ENCODE data around the gene TLCD3B.
A peak's percentile ranks its signal among the peaks of the same experiment; 100 is the strongest.

TLCD3B gene

DNA sequence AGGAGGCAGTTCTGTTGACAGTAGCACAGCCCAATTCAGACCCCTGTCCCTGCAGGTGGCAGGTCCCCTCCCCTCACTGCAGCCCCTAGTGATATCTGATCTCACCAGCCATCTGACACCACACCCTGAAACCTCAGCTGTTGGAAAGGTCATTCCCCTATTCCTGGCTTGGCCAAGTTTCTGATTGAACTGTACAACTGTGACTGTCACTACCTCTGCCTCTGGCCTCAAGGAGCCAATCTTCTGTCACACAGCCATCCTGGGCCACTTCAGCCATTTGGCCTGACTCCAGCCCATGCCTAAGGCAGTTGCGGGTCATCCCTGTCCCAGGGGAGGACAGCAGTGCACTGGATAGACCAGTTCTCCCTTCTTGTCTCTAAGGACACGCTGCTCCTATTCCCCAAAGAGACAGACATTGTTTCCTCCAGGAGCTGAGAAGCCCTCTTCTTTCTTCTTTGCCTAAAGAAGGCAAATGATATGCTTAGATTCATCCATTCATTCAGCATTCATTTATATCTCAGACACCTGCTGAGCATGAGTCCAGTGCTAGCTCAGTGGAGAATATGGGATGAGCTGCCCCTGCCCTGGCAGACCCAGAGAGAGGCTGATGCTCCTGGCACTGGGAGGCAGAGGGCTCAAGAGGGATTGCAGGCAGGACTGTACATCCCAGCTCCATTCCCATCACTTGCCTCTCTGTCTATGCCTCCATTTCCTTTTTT is 29.9 kb upstream of the TLCD3B start:
- no peak overlapping the region for H3K27ac ChIP-seq (ENCODE audit: low read length, poor library complexity, severe bottlenecking)
- no peak overlapping the region for H3K4me3 ChIP-seq (ENCODE audit: insufficient read depth in 1 of 2, low read depth in 1 of 2, low read length in 2 of 2)
- no peak overlapping the region for H2BK120ac ChIP-seq (ENCODE audit: low read depth, low read length)
- no peak overlapping the region for H2AFZ ChIP-seq (ENCODE audit: low read depth, low read length)
- H3K36me3 ChIP-seq (ENCODE audit: control insufficient read depth in 1 of 2, insufficient read depth in 2 of 2, low read depth in 1 of 2, low read length in 2 of 2): peaks cover 16 to 23% of the 10 kb centered on the region in 2 experiments
- no peak for DNase-seq
- no peaks in the 10 kb centered on the region for H3K9me3 ChIP-seq (ENCODE audit: control insufficient read depth, low read length)
- no peaks in the 10 kb centered on the region for H3K27me3 ChIP-seq (ENCODE audit: control insufficient read depth in 1 of 2, insufficient read depth in 1 of 2, low read length in 2 of 2)
- H3K18ac ChIP-seq (ENCODE audit: low read depth in 1 of 2, low read length in 2 of 2): no peak overlapping the region
- H3K14ac ChIP-seq (ENCODE audit: low read length in 2 of 2): no peak overlapping the region
- H3K9ac ChIP-seq (ENCODE audit: low read length): no peak overlapping the region
- peaks cover 3% of the 10 kb centered on the region for H3K79me1 ChIP-seq (replicated peaks; ENCODE audit: low read length, poor library complexity, severe bottlenecking)
- peak overlapping the region; percentile 18 for H4K91ac ChIP-seq (ENCODE audit: low read length)
- no peak overlapping the region for H3K4ac ChIP-seq (ENCODE audit: low read depth in 1 of 2, low read length in 2 of 2)
- peaks cover 8% of the 10 kb centered on the region for H3K4me1 ChIP-seq (ENCODE audit: control insufficient read depth, insufficient read depth, low read depth, low read length)
- H2BK5ac ChIP-seq (ENCODE audit: low read depth, low read length, poor library complexity, severe bottlenecking): no peak overlapping the region
- H3K4me2 ChIP-seq (ENCODE audit: low read length, poor library complexity, severe bottlenecking): no peak overlapping the region
- no peak overlapping the region for H4K8ac ChIP-seq (ENCODE audit: low read length)
- no peak overlapping the region for H2BK15ac ChIP-seq (ENCODE audit: low read depth, poor library complexity, severe bottlenecking)
- H2BK12ac ChIP-seq (ENCODE audit: low read length in 2 of 2): peak overlapping the region in 1 of 2 experiments; percentile 63
- H2AK5ac ChIP-seq (ENCODE audit: low read length, severe bottlenecking): no peak overlapping the region
- H3K23ac ChIP-seq (ENCODE audit: low read length in 2 of 2): no peak overlapping the region
- WGBS: 92% methylated on average over 2 of the region's 2 CpGs

DNA sequence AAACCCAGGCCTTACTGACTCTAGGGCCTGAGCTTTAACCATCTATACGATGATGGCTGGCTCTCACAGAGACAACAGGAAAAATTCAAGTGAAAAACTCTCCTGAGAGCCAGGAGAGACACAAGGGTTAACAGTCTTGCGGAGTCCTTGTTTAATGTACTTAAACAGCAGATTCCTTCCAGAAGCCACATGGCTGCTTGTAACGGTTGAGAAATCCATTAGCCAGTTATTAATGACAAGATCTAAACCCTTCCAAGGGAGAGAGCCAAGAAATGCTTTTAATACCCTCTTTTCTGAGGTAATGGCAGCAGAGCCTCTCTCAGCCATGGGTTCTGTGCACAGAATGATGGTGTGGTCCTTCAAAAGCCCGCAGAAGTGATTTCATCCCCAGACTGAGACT is 29.3 kb upstream of the TLCD3B start:
- Histone ChIP-seq H2BK120ac (ENCODE audit: low read depth, low read length) (no peak overlapping the region), H3K18ac (ENCODE audit: low read depth in 1 of 2, low read length in 2 of 2) (no peak overlapping the region), H2BK12ac (ENCODE audit: low read length in 2 of 2) (no peak overlapping the region), H4K8ac (ENCODE audit: low read length) (no peak overlapping the region), H3K4ac (ENCODE audit: low read depth in 1 of 2, low read length in 2 of 2) (no peak overlapping the region), H4K91ac (ENCODE audit: low read length) (no peak overlapping the region), H3K79me1 (replicated peaks; ENCODE audit: low read length, poor library complexity, severe bottlenecking) (peaks cover 3% of the 10 kb centered on the region), H3K23ac (ENCODE audit: low read length in 2 of 2) (no peak overlapping the region), H2BK15ac (ENCODE audit: low read depth, poor library complexity, severe bottlenecking) (no peak overlapping the region), H3K9ac (ENCODE audit: low read length) (no peak overlapping the region), H3K4me1 (ENCODE audit: control insufficient read depth, insufficient read depth, low read depth, low read length) (peaks cover 8% of the 10 kb centered on the region), H3K4me3 (ENCODE audit: insufficient read depth in 1 of 2, low read depth in 1 of 2, low read length in 2 of 2) (no peak overlapping the region), H3K36me3 (ENCODE audit: control insufficient read depth in 1 of 2, insufficient read depth in 2 of 2, low read depth in 1 of 2, low read length in 2 of 2) (peaks cover 16 to 25% of the 10 kb centered on the region in 2 experiments), H3K4me2 (ENCODE audit: low read length, poor library complexity, severe bottlenecking) (no peak overlapping the region), H2AFZ (ENCODE audit: low read depth, low read length) (no peak overlapping the region), H2BK5ac (ENCODE audit: low read depth, low read length, poor library complexity, severe bottlenecking) (no peak overlapping the region), H3K9me3 (ENCODE audit: control insufficient read depth, low read length) (no peaks in the 10 kb centered on the region), H3K14ac (ENCODE audit: low read length in 2 of 2) (no peak overlapping the region), H3K27ac (ENCODE audit: low read length, poor library complexity, severe bottlenecking) (no peak overlapping the region), H2AK5ac (ENCODE audit: low read length, severe bottlenecking) (no peak overlapping the region), H3K27me3 (ENCODE audit: control insufficient read depth in 1 of 2, insufficient read depth in 1 of 2, low read length in 2 of 2) (no peaks in the 10 kb centered on the region)
- 81% methylated on average over 4 of the region's 4 CpGs for WGBS
- DNase-seq: peak; percentile 52

GRCh38 chr16:30054959-30055553 is 24.0 kb upstream of the TLCD3B start:
- H3K14ac ChIP-seq (ENCODE audit: low read length in 2 of 2): no peak overlapping the region
- H3K18ac ChIP-seq (ENCODE audit: low read depth in 1 of 2, low read length in 2 of 2): no peak overlapping the region
- 37% methylated on average over 10 of the region's 10 CpGs for WGBS
- no peak overlapping the region for H3K4ac ChIP-seq (ENCODE audit: low read depth in 1 of 2, low read length in 2 of 2)
- H2AFZ ChIP-seq (ENCODE audit: low read depth, low read length): no peak overlapping the region
- peak overlapping the region; percentile 35 for H3K9ac ChIP-seq (ENCODE audit: low read length)
- no peak overlapping the region for H3K4me2 ChIP-seq (ENCODE audit: low read length, poor library complexity, severe bottlenecking)
- H4K91ac ChIP-seq (ENCODE audit: low read length): no peak overlapping the region
- H2BK5ac ChIP-seq (ENCODE audit: low read depth, low read length, poor library complexity, severe bottlenecking): no peak overlapping the region
- H3K4me1 ChIP-seq (ENCODE audit: control insufficient read depth, insufficient read depth, low read depth, low read length): peaks cover 10% of the 10 kb centered on the region
- H2BK12ac ChIP-seq (ENCODE audit: low read length in 2 of 2): peak overlapping the region in 1 of 2 experiments; percentile 60
- H2BK120ac ChIP-seq (ENCODE audit: low read depth, low read length): no peak overlapping the region
- peak; percentile 33 for DNase-seq
- H3K79me1 ChIP-seq (replicated peaks; ENCODE audit: low read length, poor library complexity, severe bottlenecking): peaks cover 12% of the 10 kb centered on the region
- peaks cover 13 to 19% of the 10 kb centered on the region in 2 experiments for H3K36me3 ChIP-seq (ENCODE audit: control insufficient read depth in 1 of 2, insufficient read depth in 2 of 2, low read depth in 1 of 2, low read length in 2 of 2)
- H2BK15ac ChIP-seq (ENCODE audit: low read depth, poor library complexity, severe bottlenecking): no peak overlapping the region
- no peak overlapping the region for H2AK5ac ChIP-seq (ENCODE audit: low read length, severe bottlenecking)
- no peak overlapping the region for H3K27ac ChIP-seq (ENCODE audit: low read length, poor library complexity, severe bottlenecking)
- no peak overlapping the region for H3K23ac ChIP-seq (ENCODE audit: low read length in 2 of 2)
- H3K27me3 ChIP-seq (ENCODE audit: control insufficient read depth in 1 of 2, insufficient read depth in 1 of 2, low read length in 2 of 2): no peaks in the 10 kb centered on the region
- no peak overlapping the region for H3K4me3 ChIP-seq (ENCODE audit: insufficient read depth in 1 of 2, low read depth in 1 of 2, low read length in 2 of 2)
- H4K8ac ChIP-seq (ENCODE audit: low read length): peak overlapping the region; percentile 43
- H3K9me3 ChIP-seq (ENCODE audit: control insufficient read depth, low read length): no peaks in the 10 kb centered on the region

GRCh38 chr16:30054451-30054850 is 23.4 kb upstream of the TLCD3B start:
- Histone ChIP-seq H2BK120ac (ENCODE audit: low read depth, low read length) (no peak overlapping the region), H3K4me2 (ENCODE audit: low read length, poor library complexity, severe bottlenecking) (no peak overlapping the region), H2BK5ac (ENCODE audit: low read depth, low read length, poor library complexity, severe bottlenecking) (no peak overlapping the region), H3K36me3 (ENCODE audit: control insufficient read depth in 1 of 2, insufficient read depth in 2 of 2, low read depth in 1 of 2, low read length in 2 of 2) (peaks cover 10 to 12% of the 10 kb centered on the region in 2 experiments), H3K79me1 (replicated peaks; ENCODE audit: low read length, poor library complexity, severe bottlenecking) (peaks cover 12% of the 10 kb centered on the region), H3K4me1 (ENCODE audit: control insufficient read depth, insufficient read depth, low read depth, low read length) (peaks cover 10% of the 10 kb centered on the region), H4K91ac (ENCODE audit: low read length) (peak overlapping the region; percentile 22), H3K9ac (ENCODE audit: low read length) (peak overlapping the region; percentile 35), H3K4ac (ENCODE audit: low read depth in 1 of 2, low read length in 2 of 2) (no peak overlapping the region), H3K23ac (ENCODE audit: low read length in 2 of 2) (no peak overlapping the region), H3K27me3 (ENCODE audit: control insufficient read depth in 1 of 2, insufficient read depth in 1 of 2, low read length in 2 of 2) (no peaks in the 10 kb centered on the region), H3K18ac (ENCODE audit: low read depth in 1 of 2, low read length in 2 of 2) (no peak overlapping the region), H3K4me3 (ENCODE audit: insufficient read depth in 1 of 2, low read depth in 1 of 2, low read length in 2 of 2) (peak overlapping the region in 1 of 2 experiments; percentile 93), H3K9me3 (ENCODE audit: control insufficient read depth, low read length) (no peaks in the 10 kb centered on the region), H2AK5ac (ENCODE audit: low read length, severe bottlenecking) (no peak overlapping the region), H4K8ac (ENCODE audit: low read length) (peak overlapping the region; percentile 43), H3K27ac (ENCODE audit: low read length, poor library complexity, severe bottlenecking) (no peak overlapping the region), H3K14ac (ENCODE audit: low read length in 2 of 2) (no peak overlapping the region), H2AFZ (ENCODE audit: low read depth, low read length) (no peak overlapping the region), H2BK15ac (ENCODE audit: low read depth, poor library complexity, severe bottlenecking) (peak overlapping the region; percentile 19), H2BK12ac (ENCODE audit: low read length in 2 of 2) (no peak overlapping the region)
- DNase-seq: peak; percentile 47
- WGBS: 55% methylated on average over 8 of the region's 8 CpGs
